Measurements from ENCODE around the gene SKA2. TPM values are rescaled to one million over a fixed set of nuclear protein-coding genes. Genes with fewer than 3 reads are reported as not detected.
"Not testable (repeated sequence)": the region's sequence is repeated elsewhere in the genome, so short reads cannot be mapped to it uniquely, and the experiment has no call there.

The SKA2 gene
- total RNA-seq, 4 donors from 2014 or later: 11.7 to 57.5 (median 39.7) TPM

DNA sequence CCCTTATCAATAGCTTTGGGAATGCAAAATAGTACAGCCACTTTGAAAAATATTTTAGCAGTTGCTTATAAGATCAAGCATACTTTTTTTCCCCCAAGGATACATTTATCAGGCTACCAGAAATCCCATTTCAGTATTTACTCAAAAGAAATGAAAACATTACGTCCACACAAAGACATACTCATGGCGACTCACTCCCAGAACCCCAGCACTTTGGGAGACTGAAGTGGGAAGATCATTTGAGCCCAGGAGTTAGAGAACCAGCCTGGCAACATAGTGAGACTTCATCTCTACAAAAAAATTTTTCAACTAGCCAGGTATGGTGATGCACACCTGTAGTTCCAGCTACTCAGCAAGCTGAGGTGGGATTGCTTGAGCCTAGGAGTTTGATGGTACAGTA, 5.9 kb downstream of the SKA2 start:
- Histone ChIP-seq H3K9me3 (no peaks in the 10 kb centered on the region), H3K36me3 (no peaks in the 10 kb centered on the region), H3K27me3 (no peaks in the 10 kb centered on the region), H3K4me1 (peaks cover 0 to 23% (median 5%) of the 10 kb centered on the region in 4 donors), H3K4me3 (no peak overlapping the region), H3K27ac (no peak overlapping the region)
- no peak for DNase-seq (ENCODE audit: low spot score in 2 of 2)
- WGBS, 2 donors: 48 to 55% methylated on average over 2 of the region's 2 CpGs
- TF ChIP-seq EP300 (IDR thresholded peaks at IDR 0.05) (no peak), POLR2A (IDR thresholded peaks at IDR 0.05) (no peak)
- TF ChIP-seq, protein P1, sequence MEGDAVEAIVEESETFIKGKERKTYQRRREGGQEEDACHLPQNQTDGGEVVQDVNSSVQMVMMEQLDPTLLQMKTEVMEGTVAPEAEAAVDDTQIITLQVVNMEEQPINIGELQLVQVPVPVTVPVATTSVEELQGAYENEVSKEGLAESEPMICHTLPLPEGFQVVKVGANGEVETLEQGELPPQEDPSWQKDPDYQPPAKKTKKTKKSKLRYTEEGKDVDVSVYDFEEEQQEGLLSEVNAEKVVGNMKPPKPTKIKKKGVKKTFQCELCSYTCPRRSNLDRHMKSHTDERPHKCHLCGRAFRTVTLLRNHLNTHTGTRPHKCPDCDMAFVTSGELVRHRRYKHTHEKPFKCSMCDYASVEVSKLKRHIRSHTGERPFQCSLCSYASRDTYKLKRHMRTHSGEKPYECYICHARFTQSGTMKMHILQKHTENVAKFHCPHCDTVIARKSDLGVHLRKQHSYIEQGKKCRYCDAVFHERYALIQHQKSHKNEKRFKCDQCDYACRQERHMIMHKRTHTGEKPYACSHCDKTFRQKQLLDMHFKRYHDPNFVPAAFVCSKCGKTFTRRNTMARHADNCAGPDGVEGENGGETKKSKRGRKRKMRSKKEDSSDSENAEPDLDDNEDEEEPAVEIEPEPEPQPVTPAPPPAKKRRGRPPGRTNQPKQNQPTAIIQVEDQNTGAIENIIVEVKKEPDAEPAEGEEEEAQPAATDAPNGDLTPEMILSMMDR (IDR thresholded peaks at IDR 0.05): no peak

DNA sequence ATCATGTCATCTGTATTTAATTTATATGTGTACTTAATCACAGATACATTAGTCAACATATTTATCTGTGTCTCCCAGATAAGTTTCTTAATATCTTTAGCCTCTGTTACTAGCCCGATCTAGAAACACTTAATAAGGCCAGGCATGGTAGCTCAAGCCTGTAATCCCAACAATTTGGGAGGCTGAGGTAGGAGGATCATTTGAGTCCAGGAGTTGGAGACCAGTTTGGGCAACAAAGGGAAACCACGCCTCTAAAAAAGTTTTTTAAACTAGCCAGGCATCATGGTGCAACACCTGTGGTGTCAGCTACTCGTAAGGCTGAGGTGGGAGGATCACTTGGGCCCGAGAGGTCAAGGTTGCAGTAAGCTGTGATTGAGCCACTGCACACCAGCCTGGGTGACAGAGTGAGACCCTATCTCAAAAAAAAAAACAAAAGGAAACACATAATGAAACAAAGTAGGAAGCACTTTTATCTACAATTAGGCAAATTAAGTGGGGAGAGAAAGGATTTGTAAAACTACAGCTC, 9.4 kb downstream of the SKA2 start:
- H3K36me3 ChIP-seq: no peaks in the 10 kb centered on the region
- DNase-seq (ENCODE audit: low spot score in 2 of 2): no peak
- H3K9me3 ChIP-seq: no peaks in the 10 kb centered on the region
- no peaks in the 10 kb centered on the region for H3K4me1 ChIP-seq
- no peaks in the 10 kb centered on the region for H3K27me3 ChIP-seq
- TF ChIP-seq POLR2A (IDR thresholded peaks at IDR 0.05): no peak
- TF ChIP-seq EP300 (IDR thresholded peaks at IDR 0.05): no peak
- TF ChIP-seq, protein P1 (IDR thresholded peaks at IDR 0.05): no peak
- H3K4me3 ChIP-seq: no peak overlapping the region
- H3K27ac ChIP-seq: no peak overlapping the region
- WGBS, 2 donors: 97 to 98% methylated on average over 4 of the region's 4 CpGs

DNA sequence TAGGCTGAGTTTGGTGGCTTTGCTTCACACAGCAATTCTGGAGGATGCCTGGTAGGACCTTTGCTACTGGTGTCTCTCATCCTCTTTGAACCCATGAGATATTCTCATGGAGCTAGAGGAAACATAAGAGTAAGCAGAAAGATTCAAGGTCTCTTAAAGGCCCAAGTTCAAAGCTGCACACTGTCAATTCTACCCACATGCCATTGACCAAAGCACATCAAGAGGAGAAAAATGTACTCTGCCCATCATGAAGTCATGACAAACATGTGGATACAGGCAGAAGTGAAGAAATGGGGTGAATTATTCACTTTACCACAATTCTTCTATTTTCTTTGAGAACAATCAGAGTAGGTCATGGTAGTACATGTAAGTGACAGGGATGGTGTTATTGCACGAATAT, 13.1 kb downstream of the SKA2 start:
- Histone ChIP-seq H3K4me3 (no peak overlapping the region), H3K9me3 (no peaks in the 10 kb centered on the region), H3K27me3 (no peaks in the 10 kb centered on the region), H3K27ac (no peak overlapping the region), H3K36me3 (no peaks in the 10 kb centered on the region), H3K4me1 (no peaks in the 10 kb centered on the region)
- 98 to 100% methylated on average over 1 of the region's 1 CpG for WGBS, 2 donors
- TF ChIP-seq EP300 (IDR thresholded peaks at IDR 0.05) (no peak), POLR2A (IDR thresholded peaks at IDR 0.05) (no peak)
- TF ChIP-seq, protein P1 (IDR thresholded peaks at IDR 0.05): no peak
- no peak for DNase-seq (ENCODE audit: low spot score in 2 of 2)

DNA sequence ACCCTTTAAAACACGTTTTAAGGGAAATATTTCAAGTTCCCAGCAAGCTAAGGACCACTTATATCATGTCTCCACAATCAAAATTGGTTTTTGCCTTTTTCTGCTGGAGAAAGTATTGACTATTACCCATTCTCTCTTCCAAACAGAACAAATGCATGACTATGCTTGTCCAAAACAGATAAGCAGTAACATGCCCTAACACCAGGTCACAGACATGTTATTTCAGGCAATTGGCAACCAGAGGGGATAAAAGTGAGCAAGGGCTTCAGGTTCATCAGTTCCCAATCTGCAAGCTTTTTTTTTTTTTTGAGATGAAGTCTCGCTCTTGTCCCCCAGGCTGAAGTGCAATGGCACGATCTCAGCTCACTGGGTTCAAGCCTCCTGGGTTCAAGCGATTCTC, 15.0 kb downstream of the SKA2 start:
- no peaks in the 10 kb centered on the region for H3K4me1 ChIP-seq
- H3K27ac ChIP-seq: no peak overlapping the region
- H3K27me3 ChIP-seq: no peaks in the 10 kb centered on the region
- no peaks in the 10 kb centered on the region for H3K9me3 ChIP-seq
- H3K36me3 ChIP-seq: no peaks in the 10 kb centered on the region
- no peak overlapping the region for H3K4me3 ChIP-seq
- WGBS, 2 donors: 91 to 94% methylated on average over 4 of the region's 4 CpGs
- DNase-seq (ENCODE audit: low spot score in 2 of 2): no peak
- TF ChIP-seq POLR2A (IDR thresholded peaks at IDR 0.05) (no peak), EP300 (IDR thresholded peaks at IDR 0.05) (no peak)
- TF ChIP-seq, protein P1 (IDR thresholded peaks at IDR 0.05): no peak

DNA sequence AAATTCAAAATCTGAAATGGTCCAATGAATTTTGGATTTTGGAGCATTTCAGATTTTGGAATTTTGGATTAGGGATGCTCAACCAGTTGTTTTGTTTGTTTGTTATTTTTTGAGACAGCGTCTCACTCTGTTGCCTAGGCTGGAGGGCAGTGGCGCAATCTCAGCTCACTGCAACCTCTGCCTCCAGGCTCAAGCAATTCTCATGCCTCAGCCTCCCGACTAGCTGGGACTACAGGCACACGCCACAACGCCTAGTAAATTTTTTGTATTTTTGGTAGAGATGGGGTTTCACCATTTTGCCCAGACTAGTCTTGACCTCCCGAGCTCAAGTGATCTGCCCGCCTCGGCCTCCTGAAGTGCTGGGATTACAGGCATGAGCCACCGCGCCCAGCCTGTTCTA, 16.6 kb downstream of the SKA2 start:
- H3K4me1 ChIP-seq; H3K9me3 ChIP-seq; H3K36me3 ChIP-seq; H3K27me3 ChIP-seq; DNase-seq (ENCODE audit: low spot score in 2 of 2); H3K4me3 ChIP-seq; H3K27ac ChIP-seq: not testable (repeated sequence)
- WGBS, 2 donors: 89 to 91% methylated on average over 10 of the region's 10 CpGs

DNA sequence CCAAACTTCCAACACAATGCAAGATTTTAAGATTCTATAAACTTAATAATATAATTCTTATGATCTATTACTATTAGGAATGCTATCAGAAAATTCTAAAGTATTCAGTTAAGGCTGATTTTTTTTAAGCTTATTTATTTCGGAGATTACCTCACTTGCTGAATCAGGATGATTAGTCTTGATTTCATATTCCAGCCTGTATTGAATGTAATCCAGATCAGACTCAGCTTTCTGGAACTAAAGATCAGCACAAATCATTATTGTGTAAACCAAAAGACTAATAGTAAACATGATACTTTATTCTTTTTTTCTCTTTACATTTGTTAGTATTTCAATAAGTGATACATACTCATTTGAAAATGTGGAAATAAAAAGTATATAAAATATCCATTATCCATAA, 23.9 kb downstream of the SKA2 start:
- Histone ChIP-seq H3K27ac (no peak overlapping the region), H3K9me3 (no peaks in the 10 kb centered on the region), H3K27me3 (no peaks in the 10 kb centered on the region), H3K4me3 (no peak overlapping the region), H3K4me1 (no peaks in the 10 kb centered on the region), H3K36me3 (peaks cover 0 to 28% (median 0%) of the 10 kb centered on the region in 3 donors)
- DNase-seq (ENCODE audit: low spot score in 2 of 2): no peak
- TF ChIP-seq, protein P1 (IDR thresholded peaks at IDR 0.05): no peak
- TF ChIP-seq EP300 (IDR thresholded peaks at IDR 0.05): no peak
- no peak for TF ChIP-seq POLR2A (IDR thresholded peaks at IDR 0.05)
- WGBS, 2 donors: 61 to 79% methylated on average over 1 of the region's 1 CpG

Data from tibial nerve (tissue), 4 donors.